ENCODE results near the gene MUC5B.

MUC5B gene

GRCh38 chr11:1202154-1202775 lies 20.6 kb upstream of the MUC5B start:
- H3K9me3 ChIP-seq (ENCODE audit: low read length) = no peaks in the 10 kb centered on the region
- H3K36me3 ChIP-seq (ENCODE audit: insufficient read depth, low read length) = no peaks in the 10 kb centered on the region
- no peaks in the 10 kb centered on the region for H3K4me1 ChIP-seq (ENCODE audit: insufficient read depth, low read length)
- H3K27me3 ChIP-seq (ENCODE audit: insufficient read depth, low read length) = peaks cover 23% of the 10 kb centered on the region
- no peak overlapping the region for H2AFZ ChIP-seq (ENCODE audit: low read depth, low read length)
- no peak overlapping the region for H3K4me3 ChIP-seq (ENCODE audit: low read length)

- no peaks in the 10 kb centered on the region for H3K4me1 ChIP-seq (ENCODE audit: insufficient read depth, low read length)
- no peaks in the 10 kb centered on the region for H3K36me3 ChIP-seq (ENCODE audit: insufficient read depth, low read length)
- no peaks in the 10 kb centered on the region for H3K9me3 ChIP-seq (ENCODE audit: low read length)
- H3K27me3 ChIP-seq (ENCODE audit: insufficient read depth, low read length) = peaks cover 23% of the 10 kb centered on the region
- no peak overlapping the region for H2AFZ ChIP-seq (ENCODE audit: low read depth, low read length)
- H3K4me3 ChIP-seq (ENCODE audit: low read length) = no peak overlapping the region
Measured at GRCh38 chr11:1202776-1203504, 19.9 kb upstream of the MUC5B start.

- Histone ChIP-seq H3K4me3 (ENCODE audit: low read length) (no peak overlapping the region), H2AFZ (ENCODE audit: low read depth, low read length) (no peak overlapping the region), H3K36me3 (ENCODE audit: insufficient read depth, low read length) (no peaks in the 10 kb centered on the region), H3K9me3 (ENCODE audit: low read length) (no peaks in the 10 kb centered on the region), H3K4me1 (ENCODE audit: insufficient read depth, low read length) (no peaks in the 10 kb centered on the region), H3K27me3 (ENCODE audit: insufficient read depth, low read length) (peaks cover 19% of the 10 kb centered on the region)
Measured at GRCh38 chr11:1203505-1204271, 19.2 kb upstream of the MUC5B start.

GRCh38 chr11:1204381-1205101 lies 18.3 kb upstream of the MUC5B start:
- Histone ChIP-seq H3K36me3 (ENCODE audit: insufficient read depth, low read length) (no peaks in the 10 kb centered on the region), H2AFZ (ENCODE audit: low read depth, low read length) (no peak overlapping the region), H3K4me1 (ENCODE audit: insufficient read depth, low read length) (no peaks in the 10 kb centered on the region), H3K4me3 (ENCODE audit: low read length) (no peak overlapping the region), H3K9me3 (ENCODE audit: low read length) (no peaks in the 10 kb centered on the region), H3K27me3 (ENCODE audit: insufficient read depth, low read length) (peaks cover 11% of the 10 kb centered on the region)

- Histone ChIP-seq H3K9me3 (ENCODE audit: low read length) (no peaks in the 10 kb centered on the region), H3K36me3 (ENCODE audit: insufficient read depth, low read length) (no peaks in the 10 kb centered on the region), H3K4me3 (ENCODE audit: low read length) (no peak overlapping the region), H2AFZ (ENCODE audit: low read depth, low read length) (no peak overlapping the region), H3K27me3 (ENCODE audit: insufficient read depth, low read length) (peaks cover 4% of the 10 kb centered on the region), H3K4me1 (ENCODE audit: insufficient read depth, low read length) (no peaks in the 10 kb centered on the region)
Measured at GRCh38 chr11:1205121-1205986, 17.5 kb upstream of the MUC5B start.

- H3K9me3 ChIP-seq (ENCODE audit: low read length) = no peaks in the 10 kb centered on the region
- H2AFZ ChIP-seq (ENCODE audit: low read depth, low read length) = no peak overlapping the region
- peaks cover 3% of the 10 kb centered on the region for H3K27me3 ChIP-seq (ENCODE audit: insufficient read depth, low read length)
- no peaks in the 10 kb centered on the region for H3K36me3 ChIP-seq (ENCODE audit: insufficient read depth, low read length)
- H3K4me3 ChIP-seq (ENCODE audit: low read length) = no peak overlapping the region
- H3K4me1 ChIP-seq (ENCODE audit: insufficient read depth, low read length) = no peaks in the 10 kb centered on the region
Measured at GRCh38 chr11:1205987-1206331, 16.9 kb upstream of the MUC5B start.

- no peak overlapping the region for H3K4me3 ChIP-seq (ENCODE audit: low read length)
- no peak overlapping the region for H2AFZ ChIP-seq (ENCODE audit: low read depth, low read length)
- H3K4me1 ChIP-seq (ENCODE audit: insufficient read depth, low read length) = no peaks in the 10 kb centered on the region
- H3K36me3 ChIP-seq (ENCODE audit: insufficient read depth, low read length) = no peaks in the 10 kb centered on the region
- peaks cover 3% of the 10 kb centered on the region for H3K27me3 ChIP-seq (ENCODE audit: insufficient read depth, low read length)
- no peaks in the 10 kb centered on the region for H3K9me3 ChIP-seq (ENCODE audit: low read length)
Measured at GRCh38 chr11:1206391-1207271, 16.2 kb upstream of the MUC5B start.

- Histone ChIP-seq H3K4me1 (ENCODE audit: insufficient read depth, low read length) (no peaks in the 10 kb centered on the region), H3K9me3 (ENCODE audit: low read length) (peaks cover 2% of the 10 kb centered on the region), H3K36me3 (ENCODE audit: insufficient read depth, low read length) (no peaks in the 10 kb centered on the region), H3K27me3 (ENCODE audit: insufficient read depth, low read length) (peaks cover 3% of the 10 kb centered on the region), H3K4me3 (ENCODE audit: low read length) (no peak overlapping the region), H2AFZ (ENCODE audit: low read depth, low read length) (no peak overlapping the region)
Measured at GRCh38 chr11:1207401-1208143, 15.3 kb upstream of the MUC5B start.

- no peak overlapping the region for H2AFZ ChIP-seq (ENCODE audit: low read depth, low read length)
- H3K9me3 ChIP-seq (ENCODE audit: low read length) = peaks cover 2% of the 10 kb centered on the region
Measured at GRCh38 chr11:1208144-1208393, 14.8 kb upstream of the MUC5B start.

GRCh38 chr11:1208394-1209261 lies 14.2 kb upstream of the MUC5B start:
- Histone ChIP-seq H2AFZ (ENCODE audit: low read depth, low read length) (no peak overlapping the region), H3K4me3 (ENCODE audit: low read length) (no peak overlapping the region), H3K4me1 (ENCODE audit: insufficient read depth, low read length) (no peaks in the 10 kb centered on the region), H3K9me3 (ENCODE audit: low read length) (peaks cover 2% of the 10 kb centered on the region), H3K36me3 (ENCODE audit: insufficient read depth, low read length) (no peaks in the 10 kb centered on the region), H3K27me3 (ENCODE audit: insufficient read depth, low read length) (peaks cover 3% of the 10 kb centered on the region)

More at GRCh38 chr11:1208144-1208393, 14.8 kb upstream of the MUC5B start:
- peaks cover 3% of the 10 kb centered on the region for H3K27me3 ChIP-seq (ENCODE audit: insufficient read depth, low read length)
- H3K4me1 ChIP-seq (ENCODE audit: insufficient read depth, low read length) = no peaks in the 10 kb centered on the region
- H3K4me3 ChIP-seq (ENCODE audit: low read length) = no peak overlapping the region
- no peaks in the 10 kb centered on the region for H3K36me3 ChIP-seq (ENCODE audit: insufficient read depth, low read length)

Measured in neuron (in vitro differentiated cells).